Stimulated activated CD8-positive, alpha-beta memory T cell treated with anti-CD3 and anti-CD28 coated beads, Interleukin-7, amount 100 ng/mL, for 48 hours (primary cell): Measurements from ENCODE around the gene LCA5.
"Not testable (repeated sequence)": the region's sequence is repeated elsewhere in the genome, so short reads cannot be mapped to it uniquely, and the experiment has no call there.

Experiments
- DNase-seq, 2 donors: peaks; one replicate each; pipeline ENCODE4 v3.0.0-alpha.2; 2020; ENCODE audit warnings: low read depth in 1 of 2; ENCODE audit errors: extremely low read depth in 1 of 2

Gene LCA5

GRCh38 chr6:79538106-79538971, 1.1 kb upstream of the LCA5 start:
- DNase-seq = no peak

- no peak for DNase-seq
These were observed 661 bp downstream of the LCA5 start for GRCh38 chr6:79536585-79536953.

- DNase-seq = not testable (repeated sequence)
These were observed 7.7 kb downstream of the LCA5 start for GRCh38 chr6:79529567-79529966.

- DNase-seq = no peak
These were observed 10.3 kb downstream of the LCA5 start for GRCh38 chr6:79526897-79527296.

GRCh38 chr6:79525272-79526100, 11.7 kb downstream of the LCA5 start:
- no peak for DNase-seq

GRCh38 chr6:79524065-79524464, 13.2 kb downstream of the LCA5 start:
- DNase-seq = no peak

- DNase-seq = no peak
These were observed 14.6 kb downstream of the LCA5 start for GRCh38 chr6:79522609-79523008.

GRCh38 chr6:79520534-79520933, 16.7 kb downstream of the LCA5 start:
- no peak for DNase-seq

GRCh38 chr6:79518842-79519241, 18.4 kb downstream of the LCA5 start:
- no peak for DNase-seq

- no peak for DNase-seq
These were observed 21.8 kb downstream of the LCA5 start for GRCh38 chr6:79515436-79515835.

- DNase-seq = no peak
These were observed 24.1 kb downstream of the LCA5 start for GRCh38 chr6:79513111-79513510.

- no peak for DNase-seq
These were observed 25.2 kb downstream of the LCA5 start for GRCh38 chr6:79512014-79512413.

GRCh38 chr6:79510707-79511106, 26.5 kb downstream of the LCA5 start:
- DNase-seq = no peak

GRCh38 chr6:79506251-79506650, 31.0 kb downstream of the LCA5 start:
- no peak for DNase-seq

GRCh38 chr6:79504372-79504771, 32.9 kb downstream of the LCA5 start:
- no peak for DNase-seq

GRCh38 chr6:79498842-79499241, 38.4 kb downstream of the LCA5 start:
- no peak for DNase-seq

- DNase-seq = no peak
These were observed 42.0 kb downstream of the LCA5 start for GRCh38 chr6:79495246-79495645.

- no peak for DNase-seq
These were observed 42.4 kb downstream of the LCA5 start for GRCh38 chr6:79494841-79495240.

GRCh38 chr6:79470728-79471127, 66.5 kb downstream of the LCA5 start:
- DNase-seq = no peak

GRCh38 chr6:79469376-79470246, 67.6 kb downstream of the LCA5 start:
- no peak for DNase-seq

GRCh38 chr6:79468587-79468986, 68.6 kb downstream of the LCA5 start:
- no peak for DNase-seq
